ENCODE results near the gene CCDC71.

CCDC71 gene

GRCh38 chr3:49158103-49158709 is 7.9 kb downstream of the CCDC71 start:
- Mint-ChIP-seq H3K27ac (peak overlapping the region; percentile 30), H3K9me3 (ENCODE audit: low read depth) (no peaks in the 10 kb centered on the region), H3K4me3 (no peak overlapping the region)

GRCh38 chr3:49157289-49157688 is 8.8 kb downstream of the CCDC71 start:
- peaks cover 10% of the 10 kb centered on the region for H3K4me1 Mint-ChIP-seq (ENCODE audit: low read depth)
- no peaks in the 10 kb centered on the region for H3K36me3 Mint-ChIP-seq
- H3K4me3 Mint-ChIP-seq = no peak overlapping the region
- peak overlapping the region; percentile 29 for H3K27ac Mint-ChIP-seq
- H3K27me3 Mint-ChIP-seq = no peaks in the 10 kb centered on the region
- no peaks in the 10 kb centered on the region for H3K9me3 Mint-ChIP-seq (ENCODE audit: low read depth)

More at GRCh38 chr3:49158103-49158709, 7.9 kb downstream of the CCDC71 start:
- peaks cover 13% of the 10 kb centered on the region for H3K4me1 Mint-ChIP-seq (ENCODE audit: low read depth)
- no peaks in the 10 kb centered on the region for H3K36me3 Mint-ChIP-seq
- H3K27me3 Mint-ChIP-seq = no peaks in the 10 kb centered on the region

- peaks cover 3% of the 10 kb centered on the region for H3K4me1 Mint-ChIP-seq (ENCODE audit: low read depth)
- H3K9me3 Mint-ChIP-seq (ENCODE audit: low read depth) = no peaks in the 10 kb centered on the region
- no peak overlapping the region for H3K27ac Mint-ChIP-seq
- H3K36me3 Mint-ChIP-seq = no peaks in the 10 kb centered on the region
- no peak overlapping the region for H3K4me3 Mint-ChIP-seq
- no peaks in the 10 kb centered on the region for H3K27me3 Mint-ChIP-seq
Observed at GRCh38 chr3:49153349-49153912, 12.7 kb downstream of the CCDC71 start.

GRCh38 chr3:49151610-49152009 is 14.5 kb downstream of the CCDC71 start:
- H3K36me3 Mint-ChIP-seq = no peaks in the 10 kb centered on the region
- no peaks in the 10 kb centered on the region for H3K4me1 Mint-ChIP-seq (ENCODE audit: low read depth)
- no peak overlapping the region for H3K27ac Mint-ChIP-seq
- H3K4me3 Mint-ChIP-seq = no peak overlapping the region
- no peaks in the 10 kb centered on the region for H3K9me3 Mint-ChIP-seq (ENCODE audit: low read depth)
- no peaks in the 10 kb centered on the region for H3K27me3 Mint-ChIP-seq

- Mint-ChIP-seq H3K4me3 (no peak overlapping the region), H3K9me3 (ENCODE audit: low read depth) (no peaks in the 10 kb centered on the region), H3K27ac (no peak overlapping the region), H3K27me3 (no peaks in the 10 kb centered on the region), H3K36me3 (no peaks in the 10 kb centered on the region), H3K4me1 (ENCODE audit: low read depth) (no peaks in the 10 kb centered on the region)
Observed at GRCh38 chr3:49148159-49148558, 18.0 kb downstream of the CCDC71 start.

- Mint-ChIP-seq H3K27ac (no peak overlapping the region), H3K36me3 (no peaks in the 10 kb centered on the region), H3K4me3 (no peak overlapping the region), H3K27me3 (peaks cover 3% of the 10 kb centered on the region), H3K4me1 (ENCODE audit: low read depth) (no peaks in the 10 kb centered on the region), H3K9me3 (ENCODE audit: low read depth) (no peaks in the 10 kb centered on the region)
Observed at GRCh38 chr3:49140080-49140479, 26.1 kb downstream of the CCDC71 start.

GRCh38 chr3:49135499-49135898 is 30.6 kb downstream of the CCDC71 start:
- H3K27ac Mint-ChIP-seq = no peak overlapping the region
- H3K4me3 Mint-ChIP-seq = no peak overlapping the region
- H3K9me3 Mint-ChIP-seq (ENCODE audit: low read depth) = no peaks in the 10 kb centered on the region
- peaks cover 2% of the 10 kb centered on the region for H3K4me1 Mint-ChIP-seq (ENCODE audit: low read depth)
- no peaks in the 10 kb centered on the region for H3K36me3 Mint-ChIP-seq
- peaks cover 12% of the 10 kb centered on the region for H3K27me3 Mint-ChIP-seq

GRCh38 chr3:49134471-49135265 is 31.5 kb downstream of the CCDC71 start:
- Mint-ChIP-seq H3K36me3 (no peaks in the 10 kb centered on the region), H3K27ac (no peak overlapping the region), H3K27me3 (peaks cover 12% of the 10 kb centered on the region), H3K4me3 (no peak overlapping the region), H3K9me3 (ENCODE audit: low read depth) (no peaks in the 10 kb centered on the region), H3K4me1 (ENCODE audit: low read depth) (peaks cover 2% of the 10 kb centered on the region)

GRCh38 chr3:49133226-49133951 is 32.7 kb downstream of the CCDC71 start:
- Mint-ChIP-seq H3K9me3 (ENCODE audit: low read depth) (no peaks in the 10 kb centered on the region), H3K36me3 (no peaks in the 10 kb centered on the region), H3K4me1 (ENCODE audit: low read depth) (peaks cover 2% of the 10 kb centered on the region), H3K27me3 (peaks cover 12% of the 10 kb centered on the region), H3K27ac (no peak overlapping the region), H3K4me3 (peak overlapping the region; percentile 13)

- H3K36me3 Mint-ChIP-seq = no peaks in the 10 kb centered on the region
- H3K4me1 Mint-ChIP-seq (ENCODE audit: low read depth) = peaks cover 2% of the 10 kb centered on the region
- H3K27ac Mint-ChIP-seq = no peak within 1 kb of the TSS
- peak within 1 kb of the TSS; percentile 13 for H3K4me3 Mint-ChIP-seq
- peaks cover 11% of the 10 kb centered on the region for H3K27me3 Mint-ChIP-seq
- H3K9me3 Mint-ChIP-seq (ENCODE audit: low read depth) = no peaks in the 10 kb centered on the region
Observed at GRCh38 chr3:49132437-49133225, 33.5 kb downstream of the CCDC71 start, which contains the start of gene LAMB2. TSS of gene LAMB2 (minus strand) at chr3:49133050. CDS start at chr3:49132867, 183 bp downstream.

- H3K36me3 Mint-ChIP-seq = no peaks in the 10 kb centered on the region
- H3K27ac Mint-ChIP-seq = no peak overlapping the region
- peaks cover 2% of the 10 kb centered on the region for H3K4me1 Mint-ChIP-seq (ENCODE audit: low read depth)
- peaks cover 10% of the 10 kb centered on the region for H3K27me3 Mint-ChIP-seq
- no peak overlapping the region for H3K4me3 Mint-ChIP-seq
- H3K9me3 Mint-ChIP-seq (ENCODE audit: low read depth) = no peaks in the 10 kb centered on the region
Observed at GRCh38 chr3:49132073-49132436, 34.1 kb downstream of the CCDC71 start.

GRCh38 chr3:49131576-49131975 is 34.6 kb downstream of the CCDC71 start:
- Mint-ChIP-seq H3K9me3 (ENCODE audit: low read depth) (no peaks in the 10 kb centered on the region), H3K4me1 (ENCODE audit: low read depth) (peaks cover 2% of the 10 kb centered on the region), H3K27ac (no peak overlapping the region), H3K27me3 (peaks cover 10% of the 10 kb centered on the region), H3K36me3 (no peaks in the 10 kb centered on the region), H3K4me3 (no peak overlapping the region)

- Mint-ChIP-seq H3K27me3 (peaks cover 10% of the 10 kb centered on the region), H3K9me3 (ENCODE audit: low read depth) (no peaks in the 10 kb centered on the region), H3K36me3 (no peaks in the 10 kb centered on the region), H3K27ac (no peak overlapping the region), H3K4me1 (ENCODE audit: low read depth) (peaks cover 2% of the 10 kb centered on the region), H3K4me3 (no peak overlapping the region)
Observed at GRCh38 chr3:49131040-49131439, 35.1 kb downstream of the CCDC71 start.

GRCh38 chr3:49124991-49125670 is 41.0 kb downstream of the CCDC71 start:
- no peaks in the 10 kb centered on the region for H3K36me3 Mint-ChIP-seq
- no peaks in the 10 kb centered on the region for H3K27me3 Mint-ChIP-seq
- no peak overlapping the region for H3K4me3 Mint-ChIP-seq
- no peaks in the 10 kb centered on the region for H3K9me3 Mint-ChIP-seq (ENCODE audit: low read depth)
- H3K4me1 Mint-ChIP-seq (ENCODE audit: low read depth) = peaks cover 2% of the 10 kb centered on the region
- H3K27ac Mint-ChIP-seq = no peak overlapping the region
